Liver (tissue), 3 donors: ENCODE measurements around the gene CYP4V2.

ENCODE experiments used
- JUND ChIP-seq, 2 donors: IDR thresholded peaks; 2 replicates each; pipeline ENCODE4 v1.6.1; 2016; ENCODE audit warnings: antibody characterized with exemption in 2 of 2
- REST ChIP-seq: IDR thresholded peaks from 2 replicates; pipeline ENCODE4 v1.6.1; 2016; ENCODE audit warnings: antibody characterized with exemption, mild to moderate bottlenecking
- SP1 ChIP-seq: IDR thresholded peaks from 2 replicates; pipeline ENCODE4 v1.6.1; 2018; ENCODE audit warnings: antibody characterized with exemption, mild to moderate bottlenecking
- TF ChIP-seq, protein P1 (sequence below): fragments of 150-350 bp; IDR thresholded peaks from 2 replicates; pipeline ENCODE4 v1.5.1; 2017; ENCODE audit warnings: improper control_type of control experiment, low read depth, low read length; ENCODE audit not compliant: missing input control
- donor health status: healthy.
- donor health status: healthy.

- no peak for TF ChIP-seq JUND (IDR thresholded peaks at IDR 0.05)
- TF ChIP-seq, protein P1, sequence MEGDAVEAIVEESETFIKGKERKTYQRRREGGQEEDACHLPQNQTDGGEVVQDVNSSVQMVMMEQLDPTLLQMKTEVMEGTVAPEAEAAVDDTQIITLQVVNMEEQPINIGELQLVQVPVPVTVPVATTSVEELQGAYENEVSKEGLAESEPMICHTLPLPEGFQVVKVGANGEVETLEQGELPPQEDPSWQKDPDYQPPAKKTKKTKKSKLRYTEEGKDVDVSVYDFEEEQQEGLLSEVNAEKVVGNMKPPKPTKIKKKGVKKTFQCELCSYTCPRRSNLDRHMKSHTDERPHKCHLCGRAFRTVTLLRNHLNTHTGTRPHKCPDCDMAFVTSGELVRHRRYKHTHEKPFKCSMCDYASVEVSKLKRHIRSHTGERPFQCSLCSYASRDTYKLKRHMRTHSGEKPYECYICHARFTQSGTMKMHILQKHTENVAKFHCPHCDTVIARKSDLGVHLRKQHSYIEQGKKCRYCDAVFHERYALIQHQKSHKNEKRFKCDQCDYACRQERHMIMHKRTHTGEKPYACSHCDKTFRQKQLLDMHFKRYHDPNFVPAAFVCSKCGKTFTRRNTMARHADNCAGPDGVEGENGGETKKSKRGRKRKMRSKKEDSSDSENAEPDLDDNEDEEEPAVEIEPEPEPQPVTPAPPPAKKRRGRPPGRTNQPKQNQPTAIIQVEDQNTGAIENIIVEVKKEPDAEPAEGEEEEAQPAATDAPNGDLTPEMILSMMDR, result no peak
- TF ChIP-seq SP1, result no peak
- TF ChIP-seq REST, result no peak
These were observed 32.4 kb upstream of the CYP4V2 start for GRCh38 chr4:186158966-186159365.
